ENCODE results near the gene TMEM43. TPM values are rescaled to one million over a fixed set of nuclear protein-coding genes. Genes with fewer than 3 reads are reported as not detected.
A peak's percentile ranks its signal among the peaks of the same experiment; 100 is the strongest.

The TMEM43 gene
- total RNA-seq, 1 experiment from 2014 or later: 36.7 TPM

GRCh38 chr3:14124223-14124614, 633 bp upstream of the TMEM43 start:
- no peak overlapping the region for H2AK5ac ChIP-seq (ENCODE audit: insufficient read length, low read length)
- H3K23ac ChIP-seq (ENCODE audit: insufficient read length, low read depth, low read length): no peak overlapping the region
- peak overlapping the region; percentile 7 for H3K9ac ChIP-seq (ENCODE audit: extremely low read depth, insufficient read length, low read length)
- H2BK15ac ChIP-seq (ENCODE audit: low read depth, low read length): no peak overlapping the region
- no peak overlapping the region for H4K91ac ChIP-seq (ENCODE audit: insufficient read length, low read depth, low read length)
- Mint-ChIP-seq H3K4me3 (peak overlapping the region; percentile 94 to 99), H3K36me3 (ENCODE audit: insufficient read depth in 1 of 3, low read depth in 3 of 3) (peaks cover 37 to 41% (median 37%) of the 10 kb centered on the region in 3 experiments), H3K9me3 (peaks cover 0 to 8% of the 10 kb centered on the region in 2 experiments; a peak in 4 of 5 replicates), H3K27me3 (ENCODE audit: low read depth) (peaks cover 3% of the 10 kb centered on the region; the same call in 1 of the 2 replicates), H3K27ac (peak overlapping the region in 2 of 3 experiments; percentile 83 to 93; a peak in 4 of 7 replicates), H3K4me1 (peaks cover 35 to 39% of the 10 kb centered on the region in 2 experiments)
- H3K27ac ChIP-seq (ENCODE audit: insufficient read length, low read depth, low read length): no peak overlapping the region
- peaks cover 14% of the 10 kb centered on the region for H3K23me2 ChIP-seq (ENCODE audit: insufficient read length, low read depth, low read length, poor library complexity, severe bottlenecking)
- H3K4me1 ChIP-seq (ENCODE audit: insufficient read depth, low read length): no peaks in the 10 kb centered on the region
- no peak overlapping the region for H3K14ac ChIP-seq (ENCODE audit: insufficient read depth, low read length)
- H3K18ac ChIP-seq (ENCODE audit: insufficient read length, low read depth, low read length): no peak overlapping the region
- H3K79me2 ChIP-seq (ENCODE audit: insufficient read depth, low read length): peaks cover 3% of the 10 kb centered on the region; the same call in 1 of the 2 replicates
- no peak overlapping the region for H2BK20ac ChIP-seq (ENCODE audit: low read depth, low read length, poor library complexity, severe bottlenecking)
- H2BK120ac ChIP-seq (ENCODE audit: low read depth, low read length, poor library complexity, severe bottlenecking): no peak overlapping the region
- peaks cover 9% of the 10 kb centered on the region for H3K79me1 ChIP-seq (ENCODE audit: insufficient read depth, low read depth, low read length, poor library complexity, severe bottlenecking)
- TF ChIP-seq CTCF (conservative IDR thresholded peaks at IDR 0.05): no peak
- H3K56ac ChIP-seq (ENCODE audit: insufficient read length, low read depth, low read length): no peak overlapping the region
- no peak overlapping the region for H4K5ac ChIP-seq (ENCODE audit: insufficient read length, low read depth, low read length)
- peak overlapping the region; percentile 62 for H3K4me2 ChIP-seq (ENCODE audit: insufficient read depth, insufficient read length, low read length)
- no peak overlapping the region for H3T11ph ChIP-seq (ENCODE audit: low read length)
- H2BK5ac ChIP-seq (ENCODE audit: insufficient read length, low read length): no peak overlapping the region
- H2AFZ ChIP-seq (ENCODE audit: low read length): no peak overlapping the region
- H3K27me3 ChIP-seq (ENCODE audit: insufficient read depth, low read length): no peaks in the 10 kb centered on the region
- no peak overlapping the region for H3K4ac ChIP-seq (ENCODE audit: low read depth, low read length)
- H4K8ac ChIP-seq (replicated peaks; ENCODE audit: insufficient read length, low read depth, low read length): no peak overlapping the region
- DNase-seq: peak; percentile 57
- H4K20me1 ChIP-seq (ENCODE audit: control insufficient read depth, insufficient read depth, insufficient read length): no peaks in the 10 kb centered on the region
- H2BK12ac ChIP-seq (ENCODE audit: insufficient read length, low read depth, low read length): no peak overlapping the region
- WGBS (ENCODE audit: extremely low coverage, insufficient read length, low lambda C conversion rate): no CpG with 5 or more reads among the region's 37 CpGs
- H3K9me3 ChIP-seq (ENCODE audit: control insufficient read depth, low read depth, low read length): no peaks in the 10 kb centered on the region
